ENCODE results near the gene AWAT1.

Gene AWAT1

GRCh38 chrX:70226048-70226447 is 8.4 kb upstream of the AWAT1 start:
- Histone ChIP-seq H3K4me2 (ENCODE audit: low read length) (no peak overlapping the region), H3K4me1 (ENCODE audit: control insufficient read depth, low read length) (no peaks in the 10 kb centered on the region), H3K9me3 (ENCODE audit: control insufficient read depth, insufficient read depth, low read length) (no peaks in the 10 kb centered on the region), H3K9me2 (replicated peaks; ENCODE audit: control insufficient read depth, low read length) (no peaks in the 10 kb centered on the region), H3K27ac (ENCODE audit: low read depth, low read length) (no peak overlapping the region), H3F3A (ENCODE audit: control insufficient read depth, insufficient read depth) (no peaks in the 10 kb centered on the region), H4K20me1 (ENCODE audit: control insufficient read depth, insufficient read depth, low read depth, low read length) (no peaks in the 10 kb centered on the region), H3K79me2 (ENCODE audit: control insufficient read depth, low read length) (no peaks in the 10 kb centered on the region), H3K36me3 (ENCODE audit: control insufficient read depth, low read length) (no peaks in the 10 kb centered on the region), H3K27me3 (ENCODE audit: control insufficient read depth, low read length) (no peaks in the 10 kb centered on the region), H3K4me3 (ENCODE audit: low read length) (no peak overlapping the region)
- TF ChIP-seq CTCF (IDR thresholded peaks at IDR 0.05; ENCODE audit: low read depth, low read length, poor library complexity, severe bottlenecking), result no peak

- H3K27ac ChIP-seq (ENCODE audit: low read depth, low read length), result no peak overlapping the region
- TF ChIP-seq CTCF (IDR thresholded peaks at IDR 0.05; ENCODE audit: low read depth, low read length, poor library complexity, severe bottlenecking) (no peak), EZH2phosphoT487 (IDR thresholded peaks at IDR 0.05; ENCODE audit: borderline replicate concordance, low read length) (no peak)
- H3K27me3 ChIP-seq (ENCODE audit: control insufficient read depth, low read length), result no peaks in the 10 kb centered on the region
Observed at GRCh38 chrX:70226687-70227086, 7.8 kb upstream of the AWAT1 start.

GRCh38 chrX:70231666-70232065 is 2.8 kb upstream of the AWAT1 start:
- H3F3A ChIP-seq (ENCODE audit: control insufficient read depth, insufficient read depth), result no peaks in the 10 kb centered on the region
- H3K9me3 ChIP-seq (ENCODE audit: control insufficient read depth, insufficient read depth, low read length), result no peaks in the 10 kb centered on the region
- no peaks in the 10 kb centered on the region for H3K9me2 ChIP-seq (replicated peaks; ENCODE audit: control insufficient read depth, low read length)
- TF ChIP-seq CTCF (IDR thresholded peaks at IDR 0.05; ENCODE audit: low read depth, low read length, poor library complexity, severe bottlenecking) (no peak), EZH2phosphoT487 (IDR thresholded peaks at IDR 0.05; ENCODE audit: borderline replicate concordance, low read length) (no peak)
- no peaks in the 10 kb centered on the region for H3K36me3 ChIP-seq (ENCODE audit: control insufficient read depth, low read length)
- no peaks in the 10 kb centered on the region for H3K27me3 ChIP-seq (ENCODE audit: control insufficient read depth, low read length)
- no peak overlapping the region for H3K27ac ChIP-seq (ENCODE audit: low read depth, low read length)
- H3K79me2 ChIP-seq (ENCODE audit: control insufficient read depth, low read length), result no peaks in the 10 kb centered on the region
- no peaks in the 10 kb centered on the region for H3K4me1 ChIP-seq (ENCODE audit: control insufficient read depth, low read length)
- H3K4me2 ChIP-seq (ENCODE audit: low read length), result no peak overlapping the region
- no peak overlapping the region for H3K4me3 ChIP-seq (ENCODE audit: low read length)
- no peaks in the 10 kb centered on the region for H4K20me1 ChIP-seq (ENCODE audit: control insufficient read depth, insufficient read depth, low read depth, low read length)

More at GRCh38 chrX:70226687-70227086, 7.8 kb upstream of the AWAT1 start:
- Histone ChIP-seq H3K4me3 (ENCODE audit: low read length) (no peak overlapping the region), H3K9me2 (replicated peaks; ENCODE audit: control insufficient read depth, low read length) (no peaks in the 10 kb centered on the region), H3K36me3 (ENCODE audit: control insufficient read depth, low read length) (no peaks in the 10 kb centered on the region), H3K4me1 (ENCODE audit: control insufficient read depth, low read length) (no peaks in the 10 kb centered on the region), H3K79me2 (ENCODE audit: control insufficient read depth, low read length) (no peaks in the 10 kb centered on the region), H3K9me3 (ENCODE audit: control insufficient read depth, insufficient read depth, low read length) (no peaks in the 10 kb centered on the region), H3K4me2 (ENCODE audit: low read length) (no peak overlapping the region), H3F3A (ENCODE audit: control insufficient read depth, insufficient read depth) (no peaks in the 10 kb centered on the region), H4K20me1 (ENCODE audit: control insufficient read depth, insufficient read depth, low read depth, low read length) (no peaks in the 10 kb centered on the region)

GRCh38 chrX:70240751-70241150 is 6.3 kb downstream of the AWAT1 start:
- Histone ChIP-seq H3K27ac (ENCODE audit: low read depth, low read length) (no peak overlapping the region), H4K20me1 (ENCODE audit: control insufficient read depth, insufficient read depth, low read depth, low read length) (no peaks in the 10 kb centered on the region), H3K36me3 (ENCODE audit: control insufficient read depth, low read length) (no peaks in the 10 kb centered on the region), H3K79me2 (ENCODE audit: control insufficient read depth, low read length) (no peaks in the 10 kb centered on the region), H3K27me3 (ENCODE audit: control insufficient read depth, low read length) (no peaks in the 10 kb centered on the region), H3K4me3 (ENCODE audit: low read length) (no peak overlapping the region), H3F3A (ENCODE audit: control insufficient read depth, insufficient read depth) (no peaks in the 10 kb centered on the region), H3K4me1 (ENCODE audit: control insufficient read depth, low read length) (no peaks in the 10 kb centered on the region), H3K9me3 (ENCODE audit: control insufficient read depth, insufficient read depth, low read length) (no peaks in the 10 kb centered on the region), H3K4me2 (ENCODE audit: low read length) (no peak overlapping the region), H3K9me2 (replicated peaks; ENCODE audit: control insufficient read depth, low read length) (no peaks in the 10 kb centered on the region)
- no peak for TF ChIP-seq CTCF (IDR thresholded peaks at IDR 0.05; ENCODE audit: low read depth, low read length, poor library complexity, severe bottlenecking)
- no peak for TF ChIP-seq EZH2phosphoT487 (IDR thresholded peaks at IDR 0.05; ENCODE audit: borderline replicate concordance, low read length)
